ENCODE results near the gene ZMYND19. TPM values are rescaled to one million over a fixed set of nuclear protein-coding genes. Genes with fewer than 3 reads are reported as not detected.
A peak's percentile ranks its signal among the peaks of the same experiment; 100 is the strongest.

ZMYND19 gene
- total RNA-seq, 4 donors from 2014 or later: 5.8 to 15.2 (median 11.8) TPM

GRCh38 chr9:137605121-137606004, 15.1 kb upstream of the ZMYND19 start, which contains the start of gene ARRDC1:
Gene ARRDC1, plus strand, starts transcription at chr9:137605686. Its CDS starts 32 bp downstream, at chr9:137605718.
- in situ Hi-C loops (cut with MboI; ENCODE audit: low sequenced_read_pairs in 4 of 4): no loop called here
- peak; percentile 75 to 76 for ATAC-seq
- DNase-seq: peak; percentile 88 to 93
- peak within 1 kb of the TSS; percentile 68 to 92 (median 72) for H3K4me3 ChIP-seq
- peak within 1 kb of the TSS; percentile 70 to 95 (median 90) for H3K27ac ChIP-seq
- no peaks in the 10 kb centered on the region for H3K36me3 ChIP-seq
- intact Hi-C loops (cut with DNase I; ENCODE audit: low total_unique reads): loop anchor here (1.0 kb wide), 4 partner anchors 13 to 54 kb away; partner anchors contain the start of genes DPH7, MRPL41 and ZMYND19
- no peaks in the 10 kb centered on the region for H3K27me3 ChIP-seq
- peak; percentile 70 to 74 for TF ChIP-seq POLR2A (IDR thresholded peaks at IDR 0.05)
- TF ChIP-seq, protein P1, sequence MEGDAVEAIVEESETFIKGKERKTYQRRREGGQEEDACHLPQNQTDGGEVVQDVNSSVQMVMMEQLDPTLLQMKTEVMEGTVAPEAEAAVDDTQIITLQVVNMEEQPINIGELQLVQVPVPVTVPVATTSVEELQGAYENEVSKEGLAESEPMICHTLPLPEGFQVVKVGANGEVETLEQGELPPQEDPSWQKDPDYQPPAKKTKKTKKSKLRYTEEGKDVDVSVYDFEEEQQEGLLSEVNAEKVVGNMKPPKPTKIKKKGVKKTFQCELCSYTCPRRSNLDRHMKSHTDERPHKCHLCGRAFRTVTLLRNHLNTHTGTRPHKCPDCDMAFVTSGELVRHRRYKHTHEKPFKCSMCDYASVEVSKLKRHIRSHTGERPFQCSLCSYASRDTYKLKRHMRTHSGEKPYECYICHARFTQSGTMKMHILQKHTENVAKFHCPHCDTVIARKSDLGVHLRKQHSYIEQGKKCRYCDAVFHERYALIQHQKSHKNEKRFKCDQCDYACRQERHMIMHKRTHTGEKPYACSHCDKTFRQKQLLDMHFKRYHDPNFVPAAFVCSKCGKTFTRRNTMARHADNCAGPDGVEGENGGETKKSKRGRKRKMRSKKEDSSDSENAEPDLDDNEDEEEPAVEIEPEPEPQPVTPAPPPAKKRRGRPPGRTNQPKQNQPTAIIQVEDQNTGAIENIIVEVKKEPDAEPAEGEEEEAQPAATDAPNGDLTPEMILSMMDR (IDR thresholded peaks at IDR 0.05 in 4 of 5, conservative IDR thresholded peaks at IDR 0.05 in 1 of 5): no peak
- H3K4me1 ChIP-seq: peaks cover 15 to 22% of the 10 kb centered on the region in 2 donors
- H3K9me3 ChIP-seq: no peaks in the 10 kb centered on the region

GRCh38 chr9:137604345-137605086, 14.2 kb upstream of the ZMYND19 start:
- TF ChIP-seq POLR2A (IDR thresholded peaks at IDR 0.05): no peak
- TF ChIP-seq, protein P1 (IDR thresholded peaks at IDR 0.05 in 4 of 5, conservative IDR thresholded peaks at IDR 0.05 in 1 of 5): no peak
- no peak for ATAC-seq

DNA sequence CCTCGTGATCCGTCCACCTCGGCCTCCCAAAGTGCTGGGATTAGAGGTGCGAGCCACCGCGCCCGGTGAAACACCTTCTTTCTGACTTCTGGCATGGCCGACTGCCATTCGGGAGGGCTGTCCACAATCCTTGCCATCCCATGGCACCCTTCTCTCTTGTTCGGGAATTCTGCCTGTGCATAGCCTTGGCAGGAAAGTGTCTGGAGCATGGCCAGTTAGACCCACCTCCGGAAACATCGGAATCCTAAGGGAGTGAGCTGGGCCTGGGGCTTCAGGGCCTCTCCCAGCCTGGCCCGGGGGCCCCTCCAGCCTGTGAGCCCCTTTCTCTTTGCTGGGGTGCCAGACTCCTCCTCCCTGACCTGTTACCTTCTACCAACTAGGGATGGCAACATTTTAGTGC, 13.6 kb upstream of the ZMYND19 start:
- in situ Hi-C loops (cut with MboI; ENCODE audit: low sequenced_read_pairs in 4 of 4) (no loop called here), intact Hi-C loops (cut with DNase I; ENCODE audit: low total_unique reads) (no loop called here)
- ATAC-seq: no peak
- no peak for DNase-seq
- H3K27ac ChIP-seq: no peak overlapping the region
- H3K27me3 ChIP-seq: no peaks in the 10 kb centered on the region
- H3K36me3 ChIP-seq: no peaks in the 10 kb centered on the region
- no peak for TF ChIP-seq POLR2A (IDR thresholded peaks at IDR 0.05)
- TF ChIP-seq, protein P1 (IDR thresholded peaks at IDR 0.05 in 4 of 5, conservative IDR thresholded peaks at IDR 0.05 in 1 of 5): no peak
- H3K4me3 ChIP-seq: no peak overlapping the region
- no peaks in the 10 kb centered on the region for H3K9me3 ChIP-seq
- H3K4me1 ChIP-seq: peaks cover 15 to 22% of the 10 kb centered on the region in 2 donors

More at GRCh38 chr9:137604345-137605086, 14.2 kb upstream of the ZMYND19 start:
- intact Hi-C loops (cut with DNase I; ENCODE audit: low total_unique reads): loop anchor here (1.0 kb wide), 4 partner anchors 14 to 53 kb away; partner anchors contain the start of genes DPH7, MRPL41 and ZMYND19
- H3K9me3 ChIP-seq: no peaks in the 10 kb centered on the region
- H3K4me3 ChIP-seq: peak overlapping the region; percentile 53 to 70 (median 68)
- in situ Hi-C loops (cut with MboI; ENCODE audit: low sequenced_read_pairs in 4 of 4): no loop called here
- H3K36me3 ChIP-seq: no peaks in the 10 kb centered on the region
- no peak for DNase-seq
- H3K27me3 ChIP-seq: no peaks in the 10 kb centered on the region
- H3K4me1 ChIP-seq: peaks cover 15 to 22% of the 10 kb centered on the region in 2 donors
- peak overlapping the region; percentile 69 to 80 (median 75) for H3K27ac ChIP-seq

GRCh38 chr9:137602661-137603060, 12.3 kb upstream of the ZMYND19 start:
- DNase-seq (no peak), ATAC-seq (no peak)
- in situ Hi-C loops (cut with MboI; ENCODE audit: low sequenced_read_pairs in 4 of 4) (no loop called here), intact Hi-C loops (cut with DNase I; ENCODE audit: low total_unique reads) (no loop called here)
- Histone ChIP-seq H3K36me3 (no peaks in the 10 kb centered on the region), H3K4me3 (no peak overlapping the region), H3K27ac (no peak overlapping the region), H3K27me3 (no peaks in the 10 kb centered on the region), H3K4me1 (peaks cover 15 to 22% of the 10 kb centered on the region in 2 donors), H3K9me3 (no peaks in the 10 kb centered on the region)
- TF ChIP-seq, protein P1 (IDR thresholded peaks at IDR 0.05 in 4 of 5, conservative IDR thresholded peaks at IDR 0.05 in 1 of 5): no peak
- TF ChIP-seq POLR2A (IDR thresholded peaks at IDR 0.05): no peak
